GM23338 (cell line): ENCODE data around the gene ATP10A. TPM values are rescaled to one million over a fixed set of nuclear protein-coding genes. Genes with fewer than 3 reads are reported as not detected.

Experiments used
- ATAC-seq: fragments of 200-7000 bp; cut with Tn5 transposase; 3 replicates; pipeline ENCODE4 v1.9.1; 2020
- DNase-seq: peaks from one replicate; pipeline ENCODE4 v3.0.0-alpha.2; 2015; ENCODE audit warnings: low spot score
- H2AFZ ChIP-seq: fragments of 200-600 bp; sonication (generic); 2 replicates; pipeline ENCODE4 v1.8.0; 2016; ENCODE audit warnings: antibody characterized with exemption, mild to moderate bottlenecking, moderate library complexity
- H3F3A ChIP-seq: fragments of 200-600 bp; sonication (generic); replicated peaks from 2 replicates; pipeline ENCODE4 v1.8.0; 2017; ENCODE audit warnings: antibody characterized with exemption, mixed run types, low read depth
- H3K27ac ChIP-seq: fragments of 200-600 bp; sonication (generic); 2 replicates; pipeline ENCODE4 v1.6.1; 2016; ENCODE audit warnings: low read depth
- H3K27me3 ChIP-seq: fragments of 200-600 bp; sonication (generic); 2 replicates; pipeline ENCODE4 v1.8.0; 2016; ENCODE audit warnings: mild to moderate bottlenecking, mixed run types, moderate library complexity; ENCODE audit not compliant: insufficient read depth
- H3K36me3 ChIP-seq: fragments of 200-600 bp; sonication (generic); 2 replicates; pipeline ENCODE4 v1.8.0; 2016; ENCODE audit warnings: mild to moderate bottlenecking; ENCODE audit not compliant: insufficient read depth
- H3K4me1 ChIP-seq: fragments of 200-600 bp; sonication (generic); 2 replicates; pipeline ENCODE4 v1.8.0; 2016; ENCODE audit warnings: mild to moderate bottlenecking, moderate library complexity; ENCODE audit not compliant: insufficient read depth
- H3K4me2 ChIP-seq: fragments of 200-600 bp; sonication (generic); 2 replicates; pipeline ENCODE4 v1.7.1; 2017; ENCODE audit warnings: mixed run types
- H3K4me3 ChIP-seq: fragments of 200-600 bp; sonication (generic); 2 replicates; pipeline ENCODE4 v1.6.1; 2016; ENCODE audit warnings: mixed run types
- H3K79me2 ChIP-seq: fragments of 200-600 bp; sonication (generic); replicated peaks from 2 replicates; pipeline ENCODE4 v1.8.0; 2017; ENCODE audit warnings: mild to moderate bottlenecking; ENCODE audit not compliant: insufficient read depth
- H3K9me2 ChIP-seq: fragments of 200-600 bp; sonication (generic); 2 replicates; pipeline ENCODE4 v1.8.0; 2017; ENCODE audit not compliant: insufficient read depth
- H4K20me1 ChIP-seq: fragments of 200-600 bp; sonication (generic); replicated peaks from 2 replicates; pipeline ENCODE4 v1.8.0; 2017; ENCODE audit warnings: mild to moderate bottlenecking; ENCODE audit not compliant: insufficient read depth
- H3K27ac Mint-ChIP-seq: 2 replicates; pipeline ENCODE4 v1.8.0; 2020; ENCODE audit warnings: inconsistent platforms, mild to moderate bottlenecking, moderate library complexity, mixed read lengths
- H3K27me3 Mint-ChIP-seq: 3 replicates; pipeline ENCODE4 v1.8.0; 2022; ENCODE audit warnings: low read depth, mild to moderate bottlenecking, moderate library complexity, mixed read lengths, inconsistent platforms; ENCODE audit not compliant: insufficient read depth, poor library complexity
- H3K36me3 Mint-ChIP-seq: 3 replicates; pipeline ENCODE4 v1.8.0; 2021; ENCODE audit warnings: low read depth, mild to moderate bottlenecking, inconsistent platforms, moderate library complexity, mixed read lengths
- H3K4me1 Mint-ChIP-seq: 3 replicates; pipeline ENCODE4 v1.8.0; 2020; ENCODE audit warnings: mild to moderate bottlenecking, inconsistent platforms, mixed read lengths
- H3K4me3 Mint-ChIP-seq: 3 replicates; pipeline ENCODE4 v1.8.0; 2021; ENCODE audit warnings: moderate library complexity, mild to moderate bottlenecking, inconsistent platforms, mixed read lengths
- H3K9me3 Mint-ChIP-seq: 3 replicates; pipeline ENCODE4 v1.8.0; 2020; ENCODE audit warnings: moderate library complexity, mild to moderate bottlenecking, inconsistent platforms, mixed read lengths
- CREB1 ChIP-seq: fragments of 250-450 bp; sonication (Bioruptor Pico); IDR thresholded peaks from 2 replicates; pipeline ENCODE4 v1.5.0; 2020; ENCODE audit warnings: low read depth, mild to moderate bottlenecking, moderate library complexity
- EZH2 ChIP-seq: fragments of 200-600 bp; sonication (generic); IDR thresholded peaks from one replicate; pipeline ENCODE4 v1.8.0; 2017; ENCODE audit warnings: antibody characterized with exemption, mild to moderate bottlenecking, low read depth; ENCODE audit not compliant: unreplicated experiment
- NANOG ChIP-seq: IDR thresholded peaks from 2 replicates; pipeline ENCODE4 v1.6.1; 2016; ENCODE audit warnings: antibody characterized with exemption, borderline replicate concordance
- ZNF114 ChIP-seq: fragments of 250-450 bp; sonication (Bioruptor Pico); IDR thresholded peaks from 2 replicates; pipeline ENCODE4 v1.5.0; 2020; ENCODE audit warnings: mild to moderate bottlenecking, moderate library complexity
- polyA plus RNA-seq: library from polyadenylated mRNA; unstranded; fragments of >200 nt; fragmentation: Nextera tagmentation; extraction: Ambion mirVana; gene quantifications from 2 replicates; pipeline ENCODE4 v1.2.1, GENCODE V29; 2016
- total RNA-seq: library from RNA; depleted of rRNA; stranded (reverse); fragments of >200 nt; shearing (Covaris generic); gene quantifications from 2 replicates; pipeline ENCODE4 v1.2.3, GENCODE V29; 2014
- TF ChIP-seq, protein P1 (sequence below): IDR thresholded peaks from 2 replicates; pipeline ENCODE4 v1.6.1; 2016; ENCODE audit warnings: antibody characterized with exemption
- TF ChIP-seq, protein P2 (sequence below): fragments of 250-450 bp; sonication (Bioruptor Pico); IDR thresholded peaks from 2 replicates; pipeline ENCODE4 v1.5.0; 2020; ENCODE audit warnings: mild to moderate bottlenecking, moderate library complexity
- TF ChIP-seq, protein P3 (sequence below): IDR thresholded peaks from one replicate; pipeline ENCODE4 v1.6.1; 2018; ENCODE audit warnings: antibody characterized with exemption; ENCODE audit not compliant: unreplicated experiment

The ATP10A gene
- total and polyA plus RNA-seq, 2 experiments from 2014 or later: 0.36 to 5.6 TPM

- TF ChIP-seq EZH2: no peak
These were observed 29.0 kb upstream of the ATP10A start (continued) for GRCh38 chr15:25892126-25892525.

GRCh38 chr15:25891081-25891480, 28.0 kb upstream of the ATP10A start:
- no peak overlapping the region for H3K27ac ChIP-seq
- no peaks in the 10 kb centered on the region for H3K36me3 Mint-ChIP-seq
- peaks cover 12% of the 10 kb centered on the region for H3K4me1 Mint-ChIP-seq
- no peak for TF ChIP-seq CREB1 (CRISPR knock-in tag)
- TF ChIP-seq, protein P1, sequence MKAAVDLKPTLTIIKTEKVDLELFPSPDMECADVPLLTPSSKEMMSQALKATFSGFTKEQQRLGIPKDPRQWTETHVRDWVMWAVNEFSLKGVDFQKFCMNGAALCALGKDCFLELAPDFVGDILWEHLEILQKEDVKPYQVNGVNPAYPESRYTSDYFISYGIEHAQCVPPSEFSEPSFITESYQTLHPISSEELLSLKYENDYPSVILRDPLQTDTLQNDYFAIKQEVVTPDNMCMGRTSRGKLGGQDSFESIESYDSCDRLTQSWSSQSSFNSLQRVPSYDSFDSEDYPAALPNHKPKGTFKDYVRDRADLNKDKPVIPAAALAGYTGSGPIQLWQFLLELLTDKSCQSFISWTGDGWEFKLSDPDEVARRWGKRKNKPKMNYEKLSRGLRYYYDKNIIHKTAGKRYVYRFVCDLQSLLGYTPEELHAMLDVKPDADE: no peak
- TF ChIP-seq, protein P2, sequence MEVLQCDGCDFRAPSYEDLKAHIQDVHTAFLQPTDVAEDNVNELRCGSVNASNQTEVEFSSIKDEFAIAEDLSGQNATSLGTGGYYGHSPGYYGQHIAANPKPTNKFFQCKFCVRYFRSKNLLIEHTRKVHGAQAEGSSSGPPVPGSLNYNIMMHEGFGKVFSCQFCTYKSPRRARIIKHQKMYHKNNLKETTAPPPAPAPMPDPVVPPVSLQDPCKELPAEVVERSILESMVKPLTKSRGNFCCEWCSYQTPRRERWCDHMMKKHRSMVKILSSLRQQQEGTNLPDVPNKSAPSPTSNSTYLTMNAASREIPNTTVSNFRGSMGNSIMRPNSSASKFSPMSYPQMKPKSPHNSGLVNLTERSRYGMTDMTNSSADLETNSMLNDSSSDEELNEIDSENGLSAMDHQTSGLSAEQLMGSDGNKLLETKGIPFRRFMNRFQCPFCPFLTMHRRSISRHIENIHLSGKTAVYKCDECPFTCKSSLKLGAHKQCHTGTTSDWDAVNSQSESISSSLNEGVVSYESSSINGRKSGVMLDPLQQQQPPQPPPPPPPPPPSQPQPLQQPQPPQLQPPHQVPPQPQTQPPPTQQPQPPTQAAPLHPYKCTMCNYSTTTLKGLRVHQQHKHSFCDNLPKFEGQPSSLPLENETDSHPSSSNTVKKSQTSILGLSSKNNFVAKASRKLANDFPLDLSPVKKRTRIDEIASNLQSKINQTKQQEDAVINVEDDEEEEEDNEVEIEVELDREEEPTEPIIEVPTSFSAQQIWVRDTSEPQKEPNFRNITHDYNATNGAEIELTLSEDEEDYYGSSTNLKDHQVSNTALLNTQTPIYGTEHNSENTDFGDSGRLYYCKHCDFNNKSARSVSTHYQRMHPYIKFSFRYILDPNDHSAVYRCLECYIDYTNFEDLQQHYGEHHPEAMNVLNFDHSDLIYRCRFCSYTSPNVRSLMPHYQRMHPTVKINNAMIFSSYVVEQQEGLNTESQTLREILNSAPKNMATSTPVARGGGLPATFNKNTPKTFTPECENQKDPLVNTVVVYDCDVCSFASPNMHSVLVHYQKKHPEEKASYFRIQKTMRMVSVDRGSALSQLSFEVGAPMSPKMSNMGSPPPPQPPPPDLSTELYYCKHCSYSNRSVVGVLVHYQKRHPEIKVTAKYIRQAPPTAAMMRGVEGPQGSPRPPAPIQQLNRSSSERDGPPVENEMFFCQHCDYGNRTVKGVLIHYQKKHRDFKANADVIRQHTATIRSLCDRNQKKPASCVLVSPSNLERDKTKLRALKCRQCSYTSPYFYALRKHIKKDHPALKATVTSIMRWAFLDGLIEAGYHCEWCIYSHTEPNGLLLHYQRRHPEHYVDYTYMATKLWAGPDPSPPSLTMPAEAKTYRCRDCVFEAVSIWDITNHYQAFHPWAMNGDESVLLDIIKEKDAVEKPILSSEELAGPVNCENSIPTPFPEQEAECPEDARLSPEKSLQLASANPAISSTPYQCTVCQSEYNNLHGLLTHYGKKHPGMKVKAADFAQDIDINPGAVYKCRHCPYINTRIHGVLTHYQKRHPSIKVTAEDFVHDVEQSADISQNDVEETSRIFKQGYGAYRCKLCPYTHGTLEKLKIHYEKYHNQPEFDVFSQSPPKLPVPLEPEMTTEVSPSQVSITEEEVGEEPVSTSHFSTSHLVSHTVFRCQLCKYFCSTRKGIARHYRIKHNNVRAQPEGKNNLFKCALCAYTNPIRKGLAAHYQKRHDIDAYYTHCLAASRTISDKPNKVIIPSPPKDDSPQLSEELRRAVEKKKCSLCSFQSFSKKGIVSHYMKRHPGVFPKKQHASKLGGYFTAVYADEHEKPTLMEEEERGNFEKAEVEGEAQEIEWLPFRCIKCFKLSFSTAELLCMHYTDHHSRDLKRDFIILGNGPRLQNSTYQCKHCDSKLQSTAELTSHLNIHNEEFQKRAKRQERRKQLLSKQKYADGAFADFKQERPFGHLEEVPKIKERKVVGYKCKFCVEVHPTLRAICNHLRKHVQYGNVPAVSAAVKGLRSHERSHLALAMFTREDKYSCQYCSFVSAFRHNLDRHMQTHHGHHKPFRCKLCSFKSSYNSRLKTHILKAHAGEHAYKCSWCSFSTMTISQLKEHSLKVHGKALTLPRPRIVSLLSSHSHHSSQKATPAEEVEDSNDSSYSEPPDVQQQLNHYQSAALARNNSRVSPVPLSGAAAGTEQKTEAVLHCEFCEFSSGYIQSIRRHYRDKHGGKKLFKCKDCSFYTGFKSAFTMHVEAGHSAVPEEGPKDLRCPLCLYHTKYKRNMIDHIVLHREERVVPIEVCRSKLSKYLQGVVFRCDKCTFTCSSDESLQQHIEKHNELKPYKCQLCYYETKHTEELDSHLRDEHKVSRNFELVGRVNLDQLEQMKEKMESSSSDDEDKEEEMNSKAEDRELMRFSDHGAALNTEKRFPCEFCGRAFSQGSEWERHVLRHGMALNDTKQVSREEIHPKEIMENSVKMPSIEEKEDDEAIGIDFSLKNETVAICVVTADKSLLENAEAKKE (CRISPR knock-in tag): no peak
- no peak for TF ChIP-seq ZNF114 (CRISPR knock-in tag)
- TF ChIP-seq NANOG: no peak
- TF ChIP-seq, protein P3, sequence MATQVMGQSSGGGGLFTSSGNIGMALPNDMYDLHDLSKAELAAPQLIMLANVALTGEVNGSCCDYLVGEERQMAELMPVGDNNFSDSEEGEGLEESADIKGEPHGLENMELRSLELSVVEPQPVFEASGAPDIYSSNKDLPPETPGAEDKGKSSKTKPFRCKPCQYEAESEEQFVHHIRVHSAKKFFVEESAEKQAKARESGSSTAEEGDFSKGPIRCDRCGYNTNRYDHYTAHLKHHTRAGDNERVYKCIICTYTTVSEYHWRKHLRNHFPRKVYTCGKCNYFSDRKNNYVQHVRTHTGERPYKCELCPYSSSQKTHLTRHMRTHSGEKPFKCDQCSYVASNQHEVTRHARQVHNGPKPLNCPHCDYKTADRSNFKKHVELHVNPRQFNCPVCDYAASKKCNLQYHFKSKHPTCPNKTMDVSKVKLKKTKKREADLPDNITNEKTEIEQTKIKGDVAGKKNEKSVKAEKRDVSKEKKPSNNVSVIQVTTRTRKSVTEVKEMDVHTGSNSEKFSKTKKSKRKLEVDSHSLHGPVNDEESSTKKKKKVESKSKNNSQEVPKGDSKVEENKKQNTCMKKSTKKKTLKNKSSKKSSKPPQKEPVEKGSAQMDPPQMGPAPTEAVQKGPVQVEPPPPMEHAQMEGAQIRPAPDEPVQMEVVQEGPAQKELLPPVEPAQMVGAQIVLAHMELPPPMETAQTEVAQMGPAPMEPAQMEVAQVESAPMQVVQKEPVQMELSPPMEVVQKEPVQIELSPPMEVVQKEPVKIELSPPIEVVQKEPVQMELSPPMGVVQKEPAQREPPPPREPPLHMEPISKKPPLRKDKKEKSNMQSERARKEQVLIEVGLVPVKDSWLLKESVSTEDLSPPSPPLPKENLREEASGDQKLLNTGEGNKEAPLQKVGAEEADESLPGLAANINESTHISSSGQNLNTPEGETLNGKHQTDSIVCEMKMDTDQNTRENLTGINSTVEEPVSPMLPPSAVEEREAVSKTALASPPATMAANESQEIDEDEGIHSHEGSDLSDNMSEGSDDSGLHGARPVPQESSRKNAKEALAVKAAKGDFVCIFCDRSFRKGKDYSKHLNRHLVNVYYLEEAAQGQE: no peak
- 0 out of 2 replicates have a peak, but pooled peaks cover 3% of the 10 kb centered on the region for H3K9me2 ChIP-seq
- H3F3A ChIP-seq: no peaks in the 10 kb centered on the region
- no peaks in the 10 kb centered on the region for H4K20me1 ChIP-seq
- no peaks in the 10 kb centered on the region for H3K27me3 Mint-ChIP-seq
- no peaks in the 10 kb centered on the region for H3K4me1 ChIP-seq
- no peak overlapping the region for H2AFZ ChIP-seq
- no peak overlapping the region for H3K4me2 ChIP-seq
- no peak overlapping the region for H3K4me3 ChIP-seq
- no peaks in the 10 kb centered on the region; the same call in 2 of the 3 replicates for H3K9me3 Mint-ChIP-seq
- H3K27ac Mint-ChIP-seq: no peak overlapping the region
- DNase-seq (no peak), ATAC-seq (no peak)
- no peaks in the 10 kb centered on the region for H3K36me3 ChIP-seq
- no peaks in the 10 kb centered on the region for H3K79me2 ChIP-seq
- H3K27me3 ChIP-seq: no peaks in the 10 kb centered on the region
- H3K4me3 Mint-ChIP-seq: no peak overlapping the region
